ENCODE data around the gene ARHGEF7. TPM values are rescaled to one million over a fixed set of nuclear protein-coding genes. Genes with fewer than 3 reads are reported as not detected.

ARHGEF7 gene
- total RNA-seq, 4 donors from 2014 or later: 42.8 to 125 (median 61.1) TPM

DNA sequence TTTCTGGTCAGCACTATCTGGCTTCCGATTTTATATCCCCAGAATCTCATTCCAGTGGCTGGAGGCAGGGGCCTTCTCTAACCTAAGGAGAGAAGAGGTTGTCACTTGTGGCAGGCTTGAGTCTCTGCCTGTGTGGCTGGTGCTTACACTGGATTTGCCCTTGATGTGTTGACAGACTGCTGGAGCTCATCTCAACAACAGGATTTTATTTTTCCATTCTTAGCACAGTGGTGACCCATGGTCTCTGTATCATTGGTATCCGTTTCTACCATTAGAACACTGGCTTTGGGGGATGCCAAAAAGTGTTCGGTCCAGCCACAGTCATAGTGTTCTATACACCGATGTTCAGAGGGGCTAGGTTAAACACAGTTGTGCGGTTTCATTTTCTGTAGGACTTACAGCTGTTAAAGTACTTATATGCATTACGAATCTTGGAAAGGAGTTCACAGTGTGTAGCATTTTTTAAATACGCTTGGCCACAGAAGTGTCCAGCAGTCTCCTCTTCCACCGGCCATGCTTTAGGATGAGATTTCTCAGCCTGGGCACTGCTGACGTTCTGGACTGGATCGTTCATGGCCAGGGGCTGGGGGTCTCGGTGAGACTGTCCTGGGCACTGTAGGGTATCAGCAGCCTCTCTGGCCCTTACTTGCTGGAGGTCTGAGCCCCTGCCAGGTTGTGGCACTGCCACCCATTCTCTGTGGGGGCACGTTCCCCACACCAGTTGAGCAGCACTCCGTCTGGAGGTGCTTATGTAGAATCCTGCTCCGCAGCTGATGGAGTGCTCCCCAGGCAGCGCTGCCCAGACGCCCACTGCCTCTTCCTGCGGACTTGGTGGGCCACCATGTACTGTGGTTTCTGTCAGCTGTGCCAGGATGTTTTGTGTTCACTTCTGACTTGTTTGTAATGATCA is 163.9 kb downstream of the ARHGEF7 start:
- DNase-seq (ENCODE audit: low spot score in 2 of 2): no peak
- WGBS, 2 donors: 94 to 96% methylated on average over 17 of the region's 17 CpGs
- intact Hi-C loops (cut with DNase I; ENCODE audit: low total_unique reads): no loop called here
- H3K4me3 ChIP-seq (ENCODE audit: low read depth, poor library complexity, severe bottlenecking): no peak overlapping the region
- TF ChIP-seq POLR2A (IDR thresholded peaks at IDR 0.05) (no peak), CTCF (IDR thresholded peaks at IDR 0.05) (no peak)

DNA sequence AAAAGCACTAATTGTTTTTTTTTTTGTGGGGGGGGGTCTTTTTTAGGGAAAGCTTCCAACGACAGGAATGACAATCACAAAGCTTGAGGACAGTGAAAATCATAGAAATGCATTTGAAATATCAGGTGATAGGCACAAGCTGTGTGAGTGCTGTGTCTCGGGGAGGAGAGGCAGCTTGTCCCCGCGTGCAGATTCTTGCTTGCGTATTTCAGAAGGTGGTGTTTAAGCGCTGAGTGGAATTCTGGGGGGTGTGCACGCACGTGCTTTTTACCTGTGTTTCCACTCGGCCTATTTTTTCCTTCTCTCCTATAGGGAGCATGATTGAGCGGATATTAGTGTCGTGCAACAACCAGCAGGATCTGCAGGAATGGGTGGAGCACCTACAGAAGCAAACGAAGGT is 165.1 kb downstream of the ARHGEF7 start:
- TF ChIP-seq POLR2A (IDR thresholded peaks at IDR 0.05): no peak
- TF ChIP-seq CTCF (IDR thresholded peaks at IDR 0.05): no peak
- 77 to 85% methylated on average over 12 of the region's 12 CpGs for WGBS, 2 donors
- no peak overlapping the region for H3K4me3 ChIP-seq (ENCODE audit: low read depth, poor library complexity, severe bottlenecking)
- intact Hi-C loops (cut with DNase I; ENCODE audit: low total_unique reads): no loop called here
- DNase-seq (ENCODE audit: low spot score in 2 of 2): no peak

- TF ChIP-seq POLR2A (IDR thresholded peaks at IDR 0.05): no peak
- TF ChIP-seq CTCF (IDR thresholded peaks at IDR 0.05): no peak
- H3K4me3 ChIP-seq (ENCODE audit: low read depth, poor library complexity, severe bottlenecking): no peak overlapping the region
- no peak for DNase-seq (ENCODE audit: low spot score in 2 of 2)
- WGBS, 2 donors: 82 to 83% methylated on average over 12 of the region's 12 CpGs
- intact Hi-C loops (cut with DNase I; ENCODE audit: low total_unique reads): no loop called here
Measured at GRCh38 chr13:111280681-111281585, 165.8 kb downstream of the ARHGEF7 start.

DNA sequence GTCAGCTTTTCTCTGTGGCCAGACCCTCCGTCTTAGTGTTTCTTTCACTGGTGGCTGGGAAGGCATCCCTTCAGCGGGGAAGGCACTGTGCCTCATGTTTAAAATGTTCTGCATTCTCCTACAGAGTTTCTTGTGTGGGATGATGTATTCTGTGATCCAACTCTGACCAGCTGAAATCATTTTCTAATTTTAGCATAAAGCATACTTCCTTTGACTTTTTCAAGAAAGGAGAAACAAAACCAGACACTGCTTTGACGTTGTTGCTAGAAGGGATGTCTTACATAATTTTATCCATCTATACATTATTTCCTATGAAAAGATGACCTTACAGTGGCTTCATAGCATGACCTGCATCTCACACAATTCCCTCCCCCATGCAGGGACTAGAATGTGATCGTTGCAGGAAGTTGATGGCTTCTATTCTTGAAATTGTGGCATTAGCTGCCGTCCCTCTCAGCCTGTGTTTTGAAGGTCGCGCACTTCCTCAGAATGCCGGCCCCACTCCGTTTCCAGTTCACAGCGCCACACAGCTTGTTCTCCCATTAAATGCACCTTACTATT is 166.7 kb downstream of the ARHGEF7 start:
- no peak overlapping the region for H3K4me3 ChIP-seq (ENCODE audit: low read depth, poor library complexity, severe bottlenecking)
- 56 to 61% methylated on average over 10 of the region's 10 CpGs for WGBS, 2 donors
- intact Hi-C loops (cut with DNase I; ENCODE audit: low total_unique reads): no loop called here
- no peak for TF ChIP-seq POLR2A (IDR thresholded peaks at IDR 0.05)
- no peak for TF ChIP-seq CTCF (IDR thresholded peaks at IDR 0.05)
- no peak for DNase-seq (ENCODE audit: low spot score in 2 of 2)

- WGBS, 2 donors: 39 to 54% methylated on average over 5 of the region's 5 CpGs
- H3K4me3 ChIP-seq (ENCODE audit: low read depth, poor library complexity, severe bottlenecking): no peak overlapping the region
- DNase-seq (ENCODE audit: low spot score in 2 of 2): no peak
- TF ChIP-seq CTCF (IDR thresholded peaks at IDR 0.05): no peak
- TF ChIP-seq POLR2A (IDR thresholded peaks at IDR 0.05): no peak
- intact Hi-C loops (cut with DNase I; ENCODE audit: low total_unique reads): no loop called here
Measured at GRCh38 chr13:111282425-111282824, 167.3 kb downstream of the ARHGEF7 start.

Measured in lower leg skin (tissue), 4 donors.